DMS 273 (cell line): ENCODE data around the gene BABAM2.
A peak's percentile ranks its signal among the peaks of the same experiment; 100 is the strongest.
"Not testable (repeated sequence)": the region's sequence is repeated elsewhere in the genome, so short reads cannot be mapped to it uniquely, and the experiment has no call there.

Experiments used
- DNase-seq: peaks from one replicate; lab custom pipeline; 2025; ENCODE audit not compliant: unreplicated experiment; lab: John Stamatoyannopoulos, UW

The BABAM2 gene

GRCh38 chr2:27875089-27875881, 15.2 kb upstream of the BABAM2 start:
- DNase-seq: no peak

GRCh38 chr2:27878825-27879224, 11.7 kb upstream of the BABAM2 start:
- no peak for DNase-seq

- DNase-seq: not testable (repeated sequence)
Observed at GRCh38 chr2:27881815-27882583, 8.5 kb upstream of the BABAM2 start.

- DNase-seq: not testable (repeated sequence)
Observed at GRCh38 chr2:27882584-27882922, 8.0 kb upstream of the BABAM2 start.

- DNase-seq: no peak
Observed at GRCh38 chr2:27884601-27885000, 5.9 kb upstream of the BABAM2 start.

GRCh38 chr2:27885234-27885633, 5.3 kb upstream of the BABAM2 start:
- DNase-seq: no peak

GRCh38 chr2:27885661-27886060, 4.9 kb upstream of the BABAM2 start:
- no peak for DNase-seq

GRCh38 chr2:27886322-27886721, 4.2 kb upstream of the BABAM2 start:
- DNase-seq: no peak

GRCh38 chr2:27887111-27887510, 3.4 kb upstream of the BABAM2 start:
- DNase-seq: no peak

GRCh38 chr2:27887830-27888229, 2.7 kb upstream of the BABAM2 start:
- no peak for DNase-seq

GRCh38 chr2:27888790-27889189, 1.7 kb upstream of the BABAM2 start:
- no peak for DNase-seq

GRCh38 chr2:27889774-27890145, 769 bp upstream of the BABAM2 start:
- peak; percentile 48 for DNase-seq

GRCh38 chr2:27890924-27891672, 569 bp downstream of the BABAM2 start:
- peak; percentile 84 for DNase-seq

GRCh38 chr2:27891673-27892105, 1.2 kb downstream of the BABAM2 start:
- DNase-seq: no peak

- DNase-seq: no peak
Observed at GRCh38 chr2:27893006-27893405, 2.5 kb downstream of the BABAM2 start.

- DNase-seq: no peak
Observed at GRCh38 chr2:27897717-27898116, 7.2 kb downstream of the BABAM2 start.

- DNase-seq: peak; percentile 26
Observed at GRCh38 chr2:27901234-27901633, 10.7 kb downstream of the BABAM2 start.

GRCh38 chr2:27902098-27902497, 11.6 kb downstream of the BABAM2 start:
- no peak for DNase-seq

- no peak for DNase-seq
Observed at GRCh38 chr2:27903018-27903417, 12.5 kb downstream of the BABAM2 start.

- DNase-seq: no peak
Observed at GRCh38 chr2:27903649-27904404, 13.3 kb downstream of the BABAM2 start.

GRCh38 chr2:27904405-27904665, 13.8 kb downstream of the BABAM2 start:
- DNase-seq: peak; percentile 17
